A204.1 (cell line): Measurements from ENCODE around the gene HTR3C.

Experiments used
- FAIRE-seq: peaks from 2 replicates; lab custom pipeline; 2012; peaks lifted over from hg19 to GRCh38; lab: Jason Lieb, UNC

Gene HTR3C

GRCh38 chr3:184096811-184097383 lies 44.0 kb downstream of the HTR3C start, which contains the start of gene HTR3E:
HTR3E (plus strand) TSS chr3:184097064; CDS start chr3:184097530, 466 bp downstream.
- no peak for FAIRE-seq

- no peak for FAIRE-seq
These were observed 44.7 kb downstream of the HTR3C start for GRCh38 chr3:184097556-184097955.

GRCh38 chr3:184099806-184100686 lies 47.2 kb downstream of the HTR3C start:
- no peak for FAIRE-seq
